Measurements from ENCODE around the gene RBP7. TPM values are rescaled to one million over a fixed set of nuclear protein-coding genes. Genes with fewer than 3 reads are reported as not detected.

RBP7 gene
- total RNA-seq, 1 donor from 2014 or later = 0.92 TPM

- no peak overlapping the region for H3K27ac Mint-ChIP-seq
- DNase-seq (ENCODE audit: extremely low spot score, unreplicated experiment) = no peak
- H3K27me3 Mint-ChIP-seq = no peaks in the 10 kb centered on the region
- TF ChIP-seq, protein P1, sequence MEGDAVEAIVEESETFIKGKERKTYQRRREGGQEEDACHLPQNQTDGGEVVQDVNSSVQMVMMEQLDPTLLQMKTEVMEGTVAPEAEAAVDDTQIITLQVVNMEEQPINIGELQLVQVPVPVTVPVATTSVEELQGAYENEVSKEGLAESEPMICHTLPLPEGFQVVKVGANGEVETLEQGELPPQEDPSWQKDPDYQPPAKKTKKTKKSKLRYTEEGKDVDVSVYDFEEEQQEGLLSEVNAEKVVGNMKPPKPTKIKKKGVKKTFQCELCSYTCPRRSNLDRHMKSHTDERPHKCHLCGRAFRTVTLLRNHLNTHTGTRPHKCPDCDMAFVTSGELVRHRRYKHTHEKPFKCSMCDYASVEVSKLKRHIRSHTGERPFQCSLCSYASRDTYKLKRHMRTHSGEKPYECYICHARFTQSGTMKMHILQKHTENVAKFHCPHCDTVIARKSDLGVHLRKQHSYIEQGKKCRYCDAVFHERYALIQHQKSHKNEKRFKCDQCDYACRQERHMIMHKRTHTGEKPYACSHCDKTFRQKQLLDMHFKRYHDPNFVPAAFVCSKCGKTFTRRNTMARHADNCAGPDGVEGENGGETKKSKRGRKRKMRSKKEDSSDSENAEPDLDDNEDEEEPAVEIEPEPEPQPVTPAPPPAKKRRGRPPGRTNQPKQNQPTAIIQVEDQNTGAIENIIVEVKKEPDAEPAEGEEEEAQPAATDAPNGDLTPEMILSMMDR (conservative IDR thresholded peaks at IDR 0.05) = no peak
- H3K4me3 Mint-ChIP-seq = no peak overlapping the region
- H3K4me1 Mint-ChIP-seq (ENCODE audit: unreplicated experiment) = peaks cover 30% of the 10 kb centered on the region
- H3K36me3 Mint-ChIP-seq = peaks cover 32% of the 10 kb centered on the region
- H3K9me3 Mint-ChIP-seq = no peaks in the 10 kb centered on the region
Measured at GRCh38 chr1:10050611-10051010, 53.6 kb downstream of the RBP7 start.

DNA sequence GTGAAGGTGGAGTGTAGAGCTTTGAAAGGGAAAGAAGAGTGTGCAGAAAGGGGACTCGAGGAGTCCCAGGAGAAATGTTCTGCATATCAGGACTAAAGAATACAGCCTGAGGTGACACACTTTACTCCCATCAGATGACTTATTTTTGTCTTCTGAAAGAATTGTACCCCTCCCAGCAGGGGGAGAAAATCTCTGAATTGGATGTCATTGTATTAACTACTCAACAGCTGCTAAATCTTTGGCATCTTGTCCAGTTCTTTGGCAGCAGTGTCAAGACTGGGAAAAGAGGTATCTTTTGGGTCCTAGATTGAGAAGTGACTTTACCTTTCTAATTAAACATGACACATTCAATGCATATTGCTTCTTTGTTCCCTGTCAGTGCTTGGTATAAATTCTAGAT lies 54.6 kb downstream of the RBP7 start:
- TF ChIP-seq, protein P1 (conservative IDR thresholded peaks at IDR 0.05) = no peak
- Mint-ChIP-seq H3K27ac (no peak overlapping the region), H3K4me3 (no peak overlapping the region), H3K9me3 (no peaks in the 10 kb centered on the region), H3K36me3 (peaks cover 32% of the 10 kb centered on the region), H3K4me1 (ENCODE audit: unreplicated experiment) (peaks cover 26% of the 10 kb centered on the region), H3K27me3 (no peaks in the 10 kb centered on the region)
- no peak for DNase-seq (ENCODE audit: extremely low spot score, unreplicated experiment)

- Mint-ChIP-seq H3K27ac (no peak overlapping the region), H3K9me3 (no peaks in the 10 kb centered on the region), H3K4me3 (no peak overlapping the region), H3K4me1 (ENCODE audit: unreplicated experiment) (peaks cover 20% of the 10 kb centered on the region), H3K36me3 (peaks cover 27% of the 10 kb centered on the region), H3K27me3 (no peaks in the 10 kb centered on the region)
- TF ChIP-seq, protein P1 (conservative IDR thresholded peaks at IDR 0.05) = no peak
- no peak for DNase-seq (ENCODE audit: extremely low spot score, unreplicated experiment)
Measured at GRCh38 chr1:10052347-10052746, 55.3 kb downstream of the RBP7 start.

DNA sequence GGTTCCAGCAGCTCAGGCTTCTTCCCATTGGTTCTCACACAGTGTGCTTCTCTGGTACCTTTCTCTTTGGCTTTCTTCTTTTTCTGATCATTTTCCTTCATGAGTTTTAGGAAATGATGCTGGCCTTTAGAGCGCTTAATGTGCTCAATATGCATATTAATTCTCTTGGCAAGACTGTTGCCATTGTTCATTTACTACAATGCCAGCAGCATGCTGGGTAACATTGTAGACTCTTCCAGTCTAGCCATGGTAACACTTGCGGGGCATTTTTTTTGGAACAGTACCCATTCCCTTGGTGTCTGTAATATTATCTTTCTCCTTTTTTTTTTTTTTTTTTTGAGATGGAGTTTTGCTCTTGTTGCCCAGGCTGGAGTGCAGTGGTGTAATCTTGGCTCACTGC lies 57.4 kb downstream of the RBP7 start:
- H3K4me1 Mint-ChIP-seq (ENCODE audit: unreplicated experiment) = peaks cover 23% of the 10 kb centered on the region
- no peaks in the 10 kb centered on the region for H3K9me3 Mint-ChIP-seq
- DNase-seq (ENCODE audit: extremely low spot score, unreplicated experiment) = no peak
- H3K27me3 Mint-ChIP-seq = no peaks in the 10 kb centered on the region
- no peak overlapping the region for H3K27ac Mint-ChIP-seq
- TF ChIP-seq, protein P1 (conservative IDR thresholded peaks at IDR 0.05) = no peak
- H3K4me3 Mint-ChIP-seq = no peak overlapping the region
- peaks cover 22% of the 10 kb centered on the region for H3K36me3 Mint-ChIP-seq

- TF ChIP-seq, protein P1 (conservative IDR thresholded peaks at IDR 0.05) = no peak
- Mint-ChIP-seq H3K36me3 (peaks cover 16% of the 10 kb centered on the region), H3K27ac (no peak overlapping the region), H3K9me3 (no peaks in the 10 kb centered on the region), H3K4me3 (no peak overlapping the region), H3K27me3 (no peaks in the 10 kb centered on the region), H3K4me1 (ENCODE audit: unreplicated experiment) (peaks cover 23% of the 10 kb centered on the region)
- DNase-seq (ENCODE audit: extremely low spot score, unreplicated experiment) = no peak
Measured at GRCh38 chr1:10056599-10056987, 59.6 kb downstream of the RBP7 start.

DNA sequence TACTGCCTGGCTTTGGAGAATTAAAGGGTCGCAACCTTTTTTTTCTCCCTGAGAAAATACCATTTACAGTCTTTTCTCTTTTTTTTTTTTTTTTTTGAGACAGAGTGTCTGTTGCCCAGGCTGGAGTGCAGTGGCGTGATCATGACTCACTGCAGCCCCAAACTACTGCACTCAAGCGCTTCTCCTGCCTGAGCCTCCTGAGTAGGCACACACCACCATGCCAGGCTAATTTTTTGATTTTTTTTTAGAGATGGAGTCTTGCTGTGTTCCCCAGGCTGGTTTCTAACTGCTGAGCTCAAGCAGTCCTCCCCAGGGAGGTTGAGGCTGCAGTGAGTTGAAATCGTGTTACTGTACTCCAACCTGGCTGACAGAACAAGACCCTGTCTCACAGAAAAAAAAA lies 60.3 kb downstream of the RBP7 start:
- Mint-ChIP-seq H3K4me3 (no peak overlapping the region), H3K9me3 (no peaks in the 10 kb centered on the region), H3K27me3 (no peaks in the 10 kb centered on the region), H3K4me1 (ENCODE audit: unreplicated experiment) (peaks cover 21% of the 10 kb centered on the region), H3K36me3 (peaks cover 14% of the 10 kb centered on the region), H3K27ac (no peak overlapping the region)
- TF ChIP-seq, protein P1 (conservative IDR thresholded peaks at IDR 0.05) = no peak
- DNase-seq (ENCODE audit: extremely low spot score, unreplicated experiment) = no peak
